Pancreas (tissue), 10 donors: ENCODE measurements around the gene BPGM. TPM values are rescaled to one million over a fixed set of nuclear protein-coding genes. Genes with fewer than 3 reads are reported as not detected.

ENCODE experiments used
- ATAC-seq, 4 donors: fragments of 200-7000 bp; cut with Tn5 transposase; one replicate each; pipeline versions ENCODE4 v1.8.0 to v1.9.1; 2020; ENCODE audit warnings: mild to moderate bottlenecking in 4 of 4, moderate library complexity in 4 of 4
- DNase-seq, 6 donors: peaks; one replicate each; pipeline ENCODE4 v3.0.0-alpha.2; 2020
- FAIRE-seq: peaks from 2 replicates; lab custom pipeline; 2012; peaks lifted over from hg19 to GRCh38; lab: Jason Lieb, UNC
- H3K27ac ChIP-seq, 4 donors: fragments of 200-600 bp; sonication (generic); 1 replicate in 3 of 4; 2 replicates in 1 of 4; pipeline versions ENCODE4 v1.5.0 to v1.8.0; 2020
- H3K27me3 ChIP-seq, 4 donors: fragments of 200-600 bp; one replicate each; pipeline ENCODE4 v1.8.0; 2021
- H3K36me3 ChIP-seq, 3 donors: fragments of 200-600 bp; sonication (generic) in 1 of 3; one replicate each; pipeline versions ENCODE4 v1.5.0 to v1.8.0; 2020 to 2021
- H3K4me1 ChIP-seq, 3 donors: fragments of 200-600 bp; one replicate each; pipeline ENCODE4 v1.8.0; 2021
- H3K4me3 ChIP-seq, 4 donors: fragments of 200-600 bp; sonication (generic) in 2 of 4; one replicate each; pipeline versions ENCODE4 v1.5.0 to v1.8.0; 2020 to 2021
- H3K9me3 ChIP-seq, 4 donors: fragments of 200-600 bp; one replicate each; pipeline ENCODE4 v1.8.0; 2021
- WGBS, 2 donors: extraction: QIAGEN DNeasy Blood & Tissue Kit; methylation state at CpG; one replicate each; pipeline ENCODE4 v1.1.7; 2013; 5-methylcytosine and 5-hydroxymethylcytosine counted together
- intact Hi-C, 3 donors: fragments of 100-400 bp; cut with DNase I; formaldehyde crosslinking; loops; one replicate each; pipeline versions ENCODE4 v1.11.1 to v1.14.2; 2022
- polyA plus RNA-seq, 2 donors: library from polyadenylated mRNA; stranded (reverse); fragments of 200-250 nt; gene quantifications; one replicate each; pipeline ENCODE4 v1.2.3, GENCODE V29; 2013
- total RNA-seq, 6 donors: library from RNA; stranded (reverse); fragmentation: NEBNext Ultra II Directional in 4 of 6; extraction: Animal tissue kit (Norgen Biotek cat#: 25700) in 4 of 6; gene quantifications; one replicate each; pipeline versions ENCODE4 v1.2.1 to v1.2.4, GENCODE V29; 2021 to 2023
- TF ChIP-seq, protein P1 (sequence below), 4 donors: fragments of 200-600 bp; sonication (generic) in 3 of 4; IDR thresholded peaks; one replicate each; pipeline versions ENCODE4 v1.5.0 to v1.8.0; 2021; ENCODE audit warnings: antibody characterized with exemption in 4 of 4
- donor health status: healthy with polysubstance abuse.
- donor health status: DM: no; HTN: no; CAD: no; lungs with moderate emphysema.
- donor health status: DM: no; HTN: no; CAD: no.
- donor health status: control.
- donor health status: control.
- donor health status: Bipolar disorder and iron deficiency.
- donor health status: DM: yes; HTN: yes; CAD: no.
- donor health status: DM: no; HTN: no; CAD: no.
- donor health status: DM: no; HTN: no; CAD: no.
- donor health status: DM: yes; HTN: yes; CAD: no.

Gene BPGM
- total and polyA plus RNA-seq, 8 donors = 2.8 to 10.0 (median 6.9) TPM

- TF ChIP-seq, protein P1, sequence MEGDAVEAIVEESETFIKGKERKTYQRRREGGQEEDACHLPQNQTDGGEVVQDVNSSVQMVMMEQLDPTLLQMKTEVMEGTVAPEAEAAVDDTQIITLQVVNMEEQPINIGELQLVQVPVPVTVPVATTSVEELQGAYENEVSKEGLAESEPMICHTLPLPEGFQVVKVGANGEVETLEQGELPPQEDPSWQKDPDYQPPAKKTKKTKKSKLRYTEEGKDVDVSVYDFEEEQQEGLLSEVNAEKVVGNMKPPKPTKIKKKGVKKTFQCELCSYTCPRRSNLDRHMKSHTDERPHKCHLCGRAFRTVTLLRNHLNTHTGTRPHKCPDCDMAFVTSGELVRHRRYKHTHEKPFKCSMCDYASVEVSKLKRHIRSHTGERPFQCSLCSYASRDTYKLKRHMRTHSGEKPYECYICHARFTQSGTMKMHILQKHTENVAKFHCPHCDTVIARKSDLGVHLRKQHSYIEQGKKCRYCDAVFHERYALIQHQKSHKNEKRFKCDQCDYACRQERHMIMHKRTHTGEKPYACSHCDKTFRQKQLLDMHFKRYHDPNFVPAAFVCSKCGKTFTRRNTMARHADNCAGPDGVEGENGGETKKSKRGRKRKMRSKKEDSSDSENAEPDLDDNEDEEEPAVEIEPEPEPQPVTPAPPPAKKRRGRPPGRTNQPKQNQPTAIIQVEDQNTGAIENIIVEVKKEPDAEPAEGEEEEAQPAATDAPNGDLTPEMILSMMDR (IDR thresholded peaks at IDR 0.05) = no peak
- intact Hi-C loops = no loop called here
- H3K27ac ChIP-seq = no peak overlapping the region
- ATAC-seq (no peak), DNase-seq (no peak), FAIRE-seq (no peak)
- no peak overlapping the region for H3K4me3 ChIP-seq
- peaks cover 0 to 4% (median 0%) of the 10 kb centered on the region in 3 donors for H3K4me1 ChIP-seq
- no peaks in the 10 kb centered on the region for H3K9me3 ChIP-seq
- 96% methylated on average over 1 of the region's 1 CpG for WGBS, 2 donors
- no peaks in the 10 kb centered on the region for H3K27me3 ChIP-seq
- peaks cover 0 to 5% (median 0%) of the 10 kb centered on the region in 3 donors for H3K36me3 ChIP-seq
Observed at GRCh38 chr7:134676743-134677142, 30.1 kb downstream of the BPGM start.

- H3K36me3 ChIP-seq = peaks cover 0 to 5% (median 0%) of the 10 kb centered on the region in 3 donors
- TF ChIP-seq, protein P1 (IDR thresholded peaks at IDR 0.05) = no peak
- H3K4me3 ChIP-seq = no peak overlapping the region
- intact Hi-C loops = no loop called here
- no peaks in the 10 kb centered on the region for H3K9me3 ChIP-seq
- peaks cover 0 to 4% (median 0%) of the 10 kb centered on the region in 3 donors for H3K4me1 ChIP-seq
- peak in 1 of 4 donors; percentile 44 for ATAC-seq
- no peak for DNase-seq
- no peak overlapping the region for H3K27ac ChIP-seq
- no peak for FAIRE-seq
- H3K27me3 ChIP-seq = no peaks in the 10 kb centered on the region
- WGBS, 2 donors = 64 to 75% methylated on average over 2 of the region's 2 CpGs
Observed at GRCh38 chr7:134678115-134678514, 31.5 kb downstream of the BPGM start.

DNA sequence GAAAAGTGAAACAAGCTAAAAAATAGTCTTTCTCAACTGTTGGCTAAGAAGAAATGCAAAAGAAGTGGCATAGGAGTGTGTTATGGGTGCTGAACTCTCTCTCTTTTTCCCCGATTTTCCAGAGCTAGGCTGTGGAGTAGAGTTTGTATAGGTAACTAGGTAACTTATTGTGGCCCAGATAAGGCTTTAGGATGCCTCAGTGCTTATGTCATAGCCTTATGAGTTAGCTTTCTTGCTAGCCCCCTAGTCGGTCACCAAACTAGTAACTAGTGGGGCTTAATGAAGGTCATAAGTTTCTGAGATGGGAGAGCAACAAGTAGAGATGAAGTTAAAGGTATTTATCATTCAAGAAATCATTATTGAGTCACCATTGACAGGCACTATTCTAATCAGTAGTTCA lies 32.4 kb downstream of the BPGM start:
- no peak overlapping the region for H3K4me3 ChIP-seq
- WGBS, 2 donors = 83 to 85% methylated on average over 2 of the region's 2 CpGs

DNA sequence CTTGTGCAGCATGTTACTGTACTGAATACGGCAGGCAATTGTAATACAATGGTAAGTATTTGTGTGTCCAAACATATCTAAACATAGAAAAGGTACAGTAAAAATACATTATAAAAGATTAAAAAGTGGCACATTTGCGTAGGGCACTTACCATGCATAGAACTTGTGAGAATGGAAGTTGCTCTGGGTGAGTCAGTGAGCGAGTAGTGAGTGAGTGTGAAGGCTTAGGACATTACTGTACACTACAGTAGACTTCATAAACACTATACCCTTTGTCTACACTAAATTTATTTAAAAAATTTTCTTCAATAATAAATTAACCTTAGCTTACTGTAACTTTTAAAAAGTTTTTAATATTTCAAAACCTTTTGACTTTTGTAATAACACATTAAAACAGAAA lies 37.5 kb downstream of the BPGM start:
- WGBS, 2 donors = 89 to 96% methylated on average over 3 of the region's 3 CpGs
- ATAC-seq (no peak), FAIRE-seq (no peak), DNase-seq (no peak)
- TF ChIP-seq, protein P1 (IDR thresholded peaks at IDR 0.05) = no peak
- Histone ChIP-seq H3K4me1 (no peaks in the 10 kb centered on the region), H3K27ac (no peak overlapping the region), H3K9me3 (no peaks in the 10 kb centered on the region), H3K36me3 (peaks cover 0 to 5% (median 0%) of the 10 kb centered on the region in 3 donors), H3K4me3 (no peak overlapping the region), H3K27me3 (peaks cover 0 to 3% (median 0%) of the 10 kb centered on the region in 4 donors)
- intact Hi-C loops = no loop called here

More for the DNA sequence above, 32.4 kb downstream of the BPGM start:
- intact Hi-C loops = no loop called here
- Histone ChIP-seq H3K4me1 (peaks cover 0 to 4% (median 0%) of the 10 kb centered on the region in 3 donors), H3K27ac (no peak overlapping the region), H3K9me3 (no peaks in the 10 kb centered on the region), H3K27me3 (no peaks in the 10 kb centered on the region), H3K36me3 (peaks cover 0 to 5% (median 0%) of the 10 kb centered on the region in 3 donors)
- no peak for FAIRE-seq
- DNase-seq = no peak
- TF ChIP-seq, protein P1 (IDR thresholded peaks at IDR 0.05) = no peak
- ATAC-seq = no peak

DNA sequence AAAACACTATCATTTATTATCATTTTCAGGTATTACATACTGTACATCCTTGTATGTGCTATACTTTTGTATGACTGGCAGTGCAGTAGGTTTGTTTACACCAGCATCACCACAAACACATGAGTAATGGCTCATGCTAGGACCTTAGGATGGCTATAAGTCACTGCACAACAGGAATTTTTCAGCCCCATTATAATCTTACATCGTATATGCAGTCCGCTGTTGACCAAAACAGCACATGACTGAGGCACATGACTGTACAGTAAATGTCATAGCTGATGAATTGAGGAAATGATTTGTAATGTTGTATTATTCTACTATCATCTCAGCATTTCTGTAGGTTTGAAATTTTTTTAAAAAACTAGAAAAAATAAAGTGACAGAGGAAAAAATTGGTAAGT lies 38.6 kb downstream of the BPGM start:
- Histone ChIP-seq H3K36me3 (peaks cover 0 to 2% (median 0%) of the 10 kb centered on the region in 3 donors), H3K9me3 (no peaks in the 10 kb centered on the region), H3K4me3 (no peak overlapping the region), H3K4me1 (no peaks in the 10 kb centered on the region), H3K27ac (no peak overlapping the region), H3K27me3 (peaks cover 0 to 3% (median 0%) of the 10 kb centered on the region in 4 donors)
- TF ChIP-seq, protein P1 (IDR thresholded peaks at IDR 0.05) = no peak
- ATAC-seq (no peak), DNase-seq (no peak), FAIRE-seq (no peak)
- intact Hi-C loops = no loop called here
- WGBS, 2 donors = 66 to 70% methylated on average over 2 of the region's 2 CpGs
